Upper lobe of left lung (tissue), 4 donors: ENCODE measurements around the gene IFT25.
"Not testable (repeated sequence)": the region's sequence is repeated elsewhere in the genome, so short reads cannot be mapped to it uniquely, and the experiment has no call there.

Experiments
- CTCF ChIP-seq, 6 experiments: fragments of 450-650 bp in 4 of 6; fragments of 200-600 bp in 2 of 6; sonication (generic) in 2 of 6; IDR thresholded peaks; one replicate each; pipeline ENCODE4 v1.5.1; 2016 to 2019; ENCODE audit warnings: antibody characterized with exemption in 6 of 6
- EP300 ChIP-seq, 4 donors: sonication (generic); formaldehyde crosslinking; IDR thresholded peaks; one replicate each; pipeline ENCODE4 v1.5.1; 2017; ENCODE audit warnings: antibody characterized with exemption in 4 of 4, control low read depth in 2 of 4
- POLR2A ChIP-seq, 4 donors: fragments of 450-650 bp; IDR thresholded peaks; one replicate each; pipeline ENCODE4 v1.5.1; 2016 to 2017; ENCODE audit warnings: antibody characterized with exemption in 4 of 4, mild to moderate bottlenecking in 2 of 4
- POLR2AphosphoS5 ChIP-seq, 2 donors: sonication (generic); formaldehyde crosslinking; IDR thresholded peaks; one replicate each; pipeline ENCODE4 v1.5.1; 2017; ENCODE audit warnings: antibody characterized with exemption in 2 of 2

GRCh38 chr1:53875150-53875549, 70.3 kb downstream of the IFT25 start:
- TF ChIP-seq CTCF, POLR2AphosphoS5, POLR2A, EP300 (IDR thresholded peaks at IDR 0.05): not testable (repeated sequence)
